Measurements from ENCODE around the gene GRB14.

DNA sequence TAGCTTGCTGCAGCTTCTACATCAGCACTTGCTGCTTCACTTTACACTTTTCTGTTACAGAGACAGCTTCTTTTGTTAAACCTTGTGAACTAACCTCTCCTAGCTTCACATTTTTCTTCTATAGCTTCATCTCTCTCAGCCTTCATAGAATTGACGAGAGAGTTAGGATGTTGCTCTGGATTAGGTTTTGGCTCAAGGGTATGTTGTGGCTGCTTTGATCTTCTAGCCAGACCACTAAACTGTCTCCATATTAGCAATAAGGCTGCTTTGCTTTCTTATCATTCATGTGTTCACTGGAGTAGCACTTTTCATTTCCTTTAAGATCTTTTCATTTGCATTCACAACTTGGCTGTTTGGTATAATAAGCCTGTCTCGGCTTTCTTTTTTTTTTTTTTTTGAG, 46.3 kb upstream of the GRB14 start:
- TF ChIP-seq, protein P1, sequence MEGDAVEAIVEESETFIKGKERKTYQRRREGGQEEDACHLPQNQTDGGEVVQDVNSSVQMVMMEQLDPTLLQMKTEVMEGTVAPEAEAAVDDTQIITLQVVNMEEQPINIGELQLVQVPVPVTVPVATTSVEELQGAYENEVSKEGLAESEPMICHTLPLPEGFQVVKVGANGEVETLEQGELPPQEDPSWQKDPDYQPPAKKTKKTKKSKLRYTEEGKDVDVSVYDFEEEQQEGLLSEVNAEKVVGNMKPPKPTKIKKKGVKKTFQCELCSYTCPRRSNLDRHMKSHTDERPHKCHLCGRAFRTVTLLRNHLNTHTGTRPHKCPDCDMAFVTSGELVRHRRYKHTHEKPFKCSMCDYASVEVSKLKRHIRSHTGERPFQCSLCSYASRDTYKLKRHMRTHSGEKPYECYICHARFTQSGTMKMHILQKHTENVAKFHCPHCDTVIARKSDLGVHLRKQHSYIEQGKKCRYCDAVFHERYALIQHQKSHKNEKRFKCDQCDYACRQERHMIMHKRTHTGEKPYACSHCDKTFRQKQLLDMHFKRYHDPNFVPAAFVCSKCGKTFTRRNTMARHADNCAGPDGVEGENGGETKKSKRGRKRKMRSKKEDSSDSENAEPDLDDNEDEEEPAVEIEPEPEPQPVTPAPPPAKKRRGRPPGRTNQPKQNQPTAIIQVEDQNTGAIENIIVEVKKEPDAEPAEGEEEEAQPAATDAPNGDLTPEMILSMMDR (IDR thresholded peaks at IDR 0.05), result no peak
- no peak for TF ChIP-seq POLR2A (IDR thresholded peaks at IDR 0.05)

Measured in uterus (tissue), 2 donors.